ENCODE measurements around the gene DPEP1. TPM values are rescaled to one million over a fixed set of nuclear protein-coding genes. Genes with fewer than 3 reads are reported as not detected.

DPEP1 gene
- total RNA-seq, 2 donors from 2014 or later: 0.79 TPM; not detected in 1

DNA sequence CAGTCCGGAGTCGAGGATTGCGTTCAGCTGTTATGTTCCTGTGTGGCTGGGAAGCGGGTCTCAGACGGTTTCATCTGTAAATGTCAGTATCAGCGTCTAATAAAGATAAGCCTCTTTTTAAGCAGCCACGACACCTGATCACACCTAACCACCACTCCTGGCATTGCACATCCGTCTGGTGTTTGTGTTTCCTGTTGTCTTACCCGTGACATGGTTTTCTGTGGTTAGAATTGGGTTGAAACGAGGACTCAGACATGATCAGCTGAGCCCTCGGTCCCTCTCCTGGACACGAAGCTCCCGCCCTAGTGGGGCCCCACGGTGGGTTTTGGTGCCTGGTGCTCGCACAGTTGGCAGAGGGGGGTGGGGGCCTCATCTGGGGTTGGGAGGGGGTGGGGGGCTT is 19.6 kb upstream of the DPEP1 start:
- no peak for DNase-seq (ENCODE audit: low spot score)
- intact Hi-C loops (cut with DNase I): no loop called here

DNA sequence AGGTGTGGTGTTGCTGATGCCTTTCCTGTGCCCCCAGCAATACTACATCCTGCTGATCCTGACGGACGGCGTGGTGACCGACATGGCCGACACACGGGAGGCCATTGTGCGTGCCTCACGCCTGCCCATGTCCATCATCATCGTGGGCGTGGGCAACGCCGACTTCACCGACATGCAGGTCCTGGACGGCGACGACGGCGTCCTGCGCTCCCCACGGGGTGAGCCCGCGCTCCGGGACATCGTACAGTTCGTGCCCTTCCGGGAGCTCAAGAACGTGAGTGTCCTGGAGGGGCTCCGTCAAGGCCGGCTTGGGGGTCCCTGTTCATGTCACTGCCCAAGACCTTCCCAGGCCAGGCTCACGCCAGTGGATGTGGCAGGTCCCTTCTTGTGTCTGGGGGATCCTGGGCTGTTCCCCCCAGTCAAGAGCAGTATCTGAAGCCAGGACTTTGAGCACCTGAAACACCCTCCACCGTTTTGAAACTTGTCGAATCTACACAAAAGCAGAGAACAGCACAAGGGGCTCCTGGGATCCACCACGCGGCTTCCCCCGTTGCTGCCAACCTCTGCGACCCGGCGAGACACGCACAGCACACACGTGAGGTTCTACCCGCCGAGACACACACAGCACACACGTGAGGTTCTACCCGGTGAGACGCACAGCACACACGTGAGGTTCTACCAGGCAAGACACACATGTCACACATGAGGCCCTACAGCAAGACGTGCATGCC is 17.9 kb upstream of the DPEP1 start:
- no peak for DNase-seq (ENCODE audit: low spot score)
- intact Hi-C loops (cut with DNase I): no loop called here

DNA sequence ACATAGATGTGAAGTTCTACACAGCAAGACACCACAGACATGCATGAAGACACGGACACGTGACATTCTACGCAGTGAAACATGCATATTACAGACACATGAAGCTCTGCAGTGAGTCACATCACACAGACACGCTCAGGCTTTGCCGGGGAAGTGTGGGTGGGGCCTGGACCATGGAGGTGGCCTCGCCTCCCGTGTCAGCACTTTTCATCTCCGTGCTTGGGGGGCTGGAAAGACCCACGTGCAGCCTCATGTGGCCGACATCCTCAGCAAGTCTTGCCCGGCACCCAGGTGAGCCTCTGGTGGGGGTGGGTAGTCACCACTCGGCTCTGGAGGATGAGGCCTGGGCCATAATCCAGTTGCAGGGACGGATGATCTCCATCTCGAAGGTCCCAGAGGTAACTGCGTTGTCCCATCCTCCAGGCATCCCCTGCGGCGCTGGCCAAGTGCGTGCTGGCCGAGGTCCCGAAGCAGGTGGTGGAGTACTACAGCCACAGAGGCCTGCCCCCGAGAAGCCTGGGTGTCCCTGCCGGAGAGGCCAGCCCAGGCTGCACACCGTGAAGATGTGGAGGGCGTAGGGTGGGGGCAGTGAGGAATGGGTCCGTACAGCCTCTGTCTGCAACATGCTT is 17.3 kb upstream of the DPEP1 start:
- DNase-seq (ENCODE audit: low spot score): no peak
- intact Hi-C loops (cut with DNase I): no loop called here

DNA sequence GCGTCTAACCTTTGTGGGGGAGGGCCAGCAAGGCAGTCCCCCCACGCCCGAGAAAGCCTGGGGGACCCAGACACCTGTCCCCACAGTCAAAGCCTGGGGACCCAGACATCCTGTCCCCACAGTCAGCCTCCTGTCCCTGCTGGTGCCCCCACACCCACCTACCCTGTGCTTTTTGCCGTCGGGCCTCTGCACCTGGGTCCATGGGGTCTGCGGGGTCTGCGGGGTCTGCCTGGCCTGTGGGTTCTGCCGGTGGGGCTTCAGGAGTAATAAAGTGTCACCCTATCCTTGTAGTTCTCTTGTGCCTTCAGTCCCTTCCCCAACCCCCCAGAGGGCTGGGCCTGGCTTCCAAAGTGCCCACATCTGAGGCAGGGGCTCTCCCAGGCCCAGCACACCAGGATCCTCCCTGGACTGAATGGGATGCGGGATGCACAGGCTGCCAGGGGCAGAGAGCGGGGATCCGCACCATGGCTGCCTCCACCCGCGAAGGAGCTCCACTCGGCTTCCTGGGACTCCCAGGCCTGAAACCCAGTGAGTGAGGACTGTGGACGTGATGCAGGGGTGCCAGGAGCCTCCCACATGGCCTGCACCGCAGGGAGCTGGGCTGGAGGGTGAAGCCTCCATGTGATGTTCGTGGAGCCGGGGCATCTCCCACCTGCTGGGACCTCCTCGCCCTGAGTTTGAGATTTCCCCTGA is 16.3 kb upstream of the DPEP1 start:
- intact Hi-C loops (cut with DNase I): no loop called here

DNA sequence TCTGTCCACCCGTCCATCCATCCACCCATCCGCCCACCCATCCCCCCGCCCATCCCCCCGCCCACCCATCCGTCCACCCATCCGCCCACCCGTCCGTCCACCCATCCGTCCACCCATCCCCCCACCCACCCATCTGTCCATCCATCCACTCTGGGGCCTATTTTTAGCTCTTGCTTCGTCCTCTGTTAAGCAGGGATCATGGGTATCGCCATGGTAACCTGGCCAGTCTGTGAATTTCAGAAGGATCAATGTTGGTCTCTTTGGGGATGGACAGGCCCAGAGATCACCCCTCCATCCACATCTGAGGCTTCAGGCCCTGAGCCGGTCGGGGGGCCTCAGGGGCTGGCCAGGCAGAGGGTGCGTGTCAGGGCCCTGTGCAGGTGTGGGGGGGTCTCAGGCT is 15.2 kb upstream of the DPEP1 start:
- intact Hi-C loops (cut with DNase I): no loop called here
- no peak for DNase-seq (ENCODE audit: low spot score)

More for the DNA sequence above, 16.3 kb upstream of the DPEP1 start:
- DNase-seq (ENCODE audit: low spot score): no peak

DNA sequence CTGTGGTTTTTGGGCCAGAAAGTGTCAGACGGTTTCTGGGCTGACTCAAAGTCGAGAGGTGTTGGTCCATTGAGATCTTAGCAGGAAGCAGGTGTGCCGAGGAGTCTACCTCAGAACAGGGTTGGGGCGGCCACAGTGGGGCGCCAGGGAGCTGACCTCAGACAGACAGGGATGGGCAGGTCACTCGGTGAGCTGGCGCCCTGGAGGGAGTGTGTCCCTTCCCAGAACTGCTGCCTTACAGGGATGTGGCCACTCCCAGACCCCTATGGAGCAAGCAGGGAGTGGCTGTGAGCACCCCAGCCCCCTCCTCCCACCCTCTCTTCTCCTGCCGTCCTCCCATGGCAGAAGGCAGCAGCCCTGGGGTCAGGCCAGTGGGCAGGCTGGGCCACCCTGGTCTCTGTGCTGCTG is 14.0 kb upstream of the DPEP1 start:
- no peak for DNase-seq (ENCODE audit: low spot score)
- intact Hi-C loops (cut with DNase I): no loop called here

DNA sequence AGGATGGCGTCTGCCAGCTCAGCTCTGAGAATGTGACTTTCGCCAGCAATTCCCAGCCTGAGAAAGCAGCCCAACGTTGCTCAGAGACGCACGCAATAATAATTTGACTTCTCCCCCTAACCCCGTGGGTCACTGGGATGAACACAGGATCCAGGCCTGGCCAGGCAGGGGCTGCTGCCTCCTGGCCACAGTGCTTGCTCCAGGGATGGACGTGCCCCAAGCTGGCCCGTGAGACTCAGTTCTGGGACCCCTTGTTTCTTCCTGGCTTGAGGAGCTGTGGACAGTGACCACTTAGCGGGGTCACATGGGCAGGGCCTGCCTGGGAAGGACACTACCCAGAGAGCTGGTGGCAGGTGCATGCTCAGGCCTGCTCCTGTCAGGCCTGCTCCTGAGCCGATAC is 13.5 kb upstream of the DPEP1 start:
- intact Hi-C loops (cut with DNase I): loop anchor here in 1 of 2 donors (2.0 kb wide), 1 partner anchor 23 kb away; no protein-coding TSS in a partner anchor

DNA sequence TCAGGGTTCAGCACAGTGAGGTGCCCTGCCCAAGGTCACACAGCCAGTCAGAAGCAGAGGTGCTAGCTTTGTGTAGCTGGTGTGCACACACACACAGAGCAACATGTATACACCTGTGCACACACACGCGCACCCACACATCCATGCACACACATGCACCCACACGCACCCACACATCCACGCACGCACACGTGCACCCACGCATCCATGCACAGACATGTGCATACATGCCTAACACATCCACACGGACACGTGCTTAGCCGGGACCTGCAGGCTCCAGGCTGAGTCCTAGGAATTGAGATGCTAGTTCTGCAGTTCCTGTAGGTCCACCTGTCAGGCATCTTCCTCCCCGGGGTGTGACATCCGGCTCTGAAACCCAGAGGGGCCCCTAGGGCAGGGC is 13.0 kb upstream of the DPEP1 start:
- intact Hi-C loops (cut with DNase I): loop anchor here in 1 of 2 donors (2.0 kb wide), 1 partner anchor 24 kb away; no protein-coding TSS in a partner anchor
- no peak for DNase-seq (ENCODE audit: low spot score)

More for the DNA sequence above, 13.5 kb upstream of the DPEP1 start:
- no peak for DNase-seq (ENCODE audit: low spot score)

DNA sequence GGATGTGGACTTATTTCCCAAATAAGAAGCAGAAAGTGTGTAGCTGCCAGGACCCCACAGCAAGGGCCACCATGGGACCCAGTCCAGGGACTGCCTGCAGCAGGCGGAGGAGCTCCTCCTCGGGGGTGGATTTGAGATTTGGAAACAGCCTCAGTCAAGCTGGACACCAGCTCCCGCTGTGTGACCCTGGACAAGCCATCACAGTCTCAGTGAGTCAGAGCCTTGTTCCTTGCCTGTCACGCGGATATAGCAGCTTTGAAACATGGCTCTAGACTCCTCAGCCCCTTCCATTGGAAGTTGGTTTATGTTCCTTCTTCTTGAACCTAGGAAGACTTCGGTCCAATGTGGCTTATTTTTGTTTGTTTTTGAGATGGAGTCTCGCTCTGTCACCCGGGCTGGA is 12.5 kb upstream of the DPEP1 start:
- intact Hi-C loops (cut with DNase I): loop anchor here in 1 of 2 donors (2.0 kb wide), 1 partner anchor 24 kb away; no protein-coding TSS in a partner anchor
- no peak for DNase-seq (ENCODE audit: low spot score)

DNA sequence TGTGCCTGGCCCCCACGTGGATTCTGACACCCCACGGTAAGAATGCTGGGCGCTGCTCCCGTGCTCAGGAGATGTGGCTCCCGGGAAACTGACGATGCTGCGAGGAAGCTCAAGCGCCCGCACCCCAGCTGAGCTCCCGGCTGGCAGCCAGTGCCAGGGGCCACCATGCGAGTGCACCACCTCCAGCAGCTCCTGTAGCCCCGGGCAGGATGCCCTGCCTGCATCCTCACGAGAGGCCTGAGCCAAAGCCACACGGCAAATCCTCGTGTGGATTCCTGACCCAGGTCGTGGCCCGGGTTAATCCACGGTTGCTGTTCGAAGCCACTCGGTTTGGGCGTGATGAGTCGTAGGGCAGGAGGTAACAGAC is 11.6 kb upstream of the DPEP1 start:
- intact Hi-C loops (cut with DNase I): loop anchor here in 1 of 2 donors (2.0 kb wide), 1 partner anchor 25 kb away; no protein-coding TSS in a partner anchor

DNA sequence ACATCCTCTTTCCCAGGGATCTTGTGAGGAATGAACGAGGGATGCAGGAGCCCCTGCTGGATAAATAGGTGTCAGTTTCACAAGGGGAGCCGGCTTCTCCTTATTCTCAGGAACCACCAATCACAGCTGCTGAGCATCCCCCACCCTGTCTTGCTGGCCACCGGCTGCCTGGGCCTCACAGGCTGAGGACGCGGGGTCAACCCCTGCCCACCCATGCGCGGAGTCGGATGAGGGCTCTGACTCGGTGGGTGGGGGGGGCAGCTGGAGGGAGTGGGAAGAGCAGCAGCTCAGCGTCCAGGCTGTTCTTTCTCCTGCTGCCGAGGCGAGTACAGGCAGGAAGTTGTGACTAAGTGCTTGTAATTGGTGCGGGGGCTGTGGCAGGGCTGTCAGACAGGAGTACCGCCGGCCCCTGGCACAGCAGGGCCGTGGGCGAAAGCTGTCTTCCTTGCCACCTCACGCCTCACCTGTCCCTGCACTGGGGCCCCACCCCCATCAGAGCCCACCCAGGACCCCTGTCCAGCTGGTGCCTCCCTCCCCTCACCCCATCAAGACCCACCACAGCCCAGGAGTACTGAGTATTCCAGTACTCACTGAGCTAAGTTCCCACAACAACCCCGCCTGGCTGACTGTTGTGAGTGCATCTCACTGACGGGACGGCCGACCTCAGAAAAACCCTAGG is 11.0 kb upstream of the DPEP1 start:
- no peak for DNase-seq (ENCODE audit: low spot score)
- intact Hi-C loops (cut with DNase I): no loop called here

More for the DNA sequence above, 11.6 kb upstream of the DPEP1 start:
- no peak for DNase-seq (ENCODE audit: low spot score)

DNA sequence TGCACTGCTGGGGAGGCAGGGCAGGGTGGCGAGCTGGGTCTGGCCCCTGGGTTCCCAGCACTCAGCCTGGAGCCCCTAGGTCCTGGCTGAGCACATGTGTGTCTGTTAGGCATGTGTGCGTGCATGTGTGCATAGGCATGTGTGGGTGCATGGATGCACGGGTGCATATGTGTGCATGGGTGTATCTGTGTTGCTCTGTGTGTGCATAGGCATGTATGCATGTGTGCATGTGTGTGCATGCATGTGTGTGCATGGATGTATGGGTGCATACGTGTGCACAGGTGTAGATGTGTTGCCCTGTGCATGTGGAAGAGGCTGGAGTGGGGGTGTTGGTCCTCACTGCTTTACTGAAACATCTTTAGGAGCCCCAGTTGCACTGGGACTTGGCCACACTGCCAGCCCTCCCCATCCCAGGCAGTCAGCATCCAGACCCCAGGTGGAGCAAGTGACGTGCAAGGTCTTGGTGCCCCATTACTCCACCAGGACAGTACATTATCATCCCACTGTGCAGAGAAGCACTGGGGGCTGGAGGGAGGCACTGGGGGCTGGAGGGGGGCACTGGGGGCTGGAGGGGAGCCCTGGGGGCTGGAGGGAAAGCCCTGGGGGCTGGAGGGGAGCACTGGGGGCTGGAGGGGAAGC is 10.4 kb upstream of the DPEP1 start:
- intact Hi-C loops (cut with DNase I): no loop called here
- DNase-seq (ENCODE audit: low spot score): no peak

DNA sequence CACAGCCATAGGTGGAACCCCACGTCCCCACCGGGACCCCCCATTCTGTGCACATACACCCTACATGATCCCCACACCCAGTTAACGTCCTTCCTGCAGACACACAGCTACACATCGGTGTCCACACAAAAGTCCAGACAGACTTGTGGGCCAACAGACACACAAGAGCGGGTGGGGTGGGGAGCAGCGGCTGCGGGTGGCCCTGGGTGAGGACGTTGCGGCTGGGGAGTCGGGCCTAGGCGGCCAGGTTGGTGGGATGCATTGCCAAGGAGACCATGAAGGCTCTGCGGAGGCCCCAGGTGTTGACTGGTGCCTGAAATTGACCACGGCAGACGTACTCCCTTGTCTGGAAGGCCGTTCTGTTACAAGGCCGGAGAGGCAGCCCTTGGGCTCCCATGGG is 8.7 kb upstream of the DPEP1 start:
- intact Hi-C loops (cut with DNase I): no loop called here
- DNase-seq (ENCODE audit: low spot score): no peak

DNA sequence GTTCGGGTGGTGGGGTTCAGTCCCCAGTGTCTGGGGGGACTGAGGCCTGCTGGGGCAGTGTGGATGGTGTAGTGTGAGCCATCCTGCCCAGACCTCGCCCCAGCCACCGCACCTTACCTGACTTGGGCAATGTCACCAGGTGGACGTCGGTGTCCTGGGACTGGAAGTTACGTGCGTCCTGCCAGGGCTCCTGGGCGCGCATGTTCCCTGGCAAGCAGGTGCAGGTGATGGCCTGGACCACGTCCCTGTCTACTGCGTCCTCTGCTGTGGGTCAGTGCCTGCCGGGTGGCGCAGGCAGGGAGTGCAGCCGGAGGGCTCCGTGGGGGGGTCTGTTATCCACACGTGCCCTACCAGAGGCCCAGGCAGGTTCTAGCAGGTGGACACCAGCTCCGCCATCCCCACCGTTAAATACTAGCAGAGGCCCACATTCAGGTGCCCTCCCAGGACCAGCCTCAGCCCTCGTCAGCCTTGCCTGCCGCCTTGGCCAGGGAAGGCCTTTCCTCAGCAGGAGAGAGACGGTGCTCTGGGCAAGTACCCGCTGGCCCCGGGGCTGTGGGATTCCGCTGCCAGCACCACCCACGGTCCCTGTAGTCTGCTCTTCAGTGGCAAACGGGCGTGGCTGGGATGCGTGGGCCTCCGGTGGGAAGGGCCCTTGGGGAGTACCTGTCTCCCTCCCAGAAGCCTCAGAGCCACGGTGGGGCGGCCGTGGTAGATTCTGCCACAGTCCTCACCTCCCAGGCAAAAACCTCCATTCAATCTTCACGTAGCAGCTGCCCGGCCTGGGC is 8.1 kb upstream of the DPEP1 start:
- intact Hi-C loops (cut with DNase I): no loop called here
- DNase-seq (ENCODE audit: low spot score): no peak

DNA sequence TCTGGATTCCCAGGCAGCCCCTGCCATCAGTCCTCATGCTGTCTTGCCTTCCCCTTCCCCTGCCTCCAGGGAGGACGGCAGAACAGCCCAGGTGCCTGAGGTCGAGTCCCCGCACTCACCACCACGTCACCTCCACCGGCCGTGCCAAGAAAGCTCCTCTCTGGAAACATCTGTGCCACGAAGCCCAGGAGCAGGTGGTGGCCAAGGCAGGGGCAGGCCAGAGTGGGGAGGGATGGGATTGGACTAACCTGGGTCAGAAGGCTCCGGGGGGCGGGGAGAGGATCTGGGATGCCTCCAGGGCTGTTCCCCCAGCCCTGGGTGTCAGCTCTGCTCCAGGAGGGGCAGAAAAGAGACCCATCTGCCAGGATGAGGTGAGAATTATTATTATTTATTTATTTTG is 7.4 kb upstream of the DPEP1 start:
- DNase-seq (ENCODE audit: low spot score): no peak
- intact Hi-C loops (cut with DNase I): no loop called here

DNA sequence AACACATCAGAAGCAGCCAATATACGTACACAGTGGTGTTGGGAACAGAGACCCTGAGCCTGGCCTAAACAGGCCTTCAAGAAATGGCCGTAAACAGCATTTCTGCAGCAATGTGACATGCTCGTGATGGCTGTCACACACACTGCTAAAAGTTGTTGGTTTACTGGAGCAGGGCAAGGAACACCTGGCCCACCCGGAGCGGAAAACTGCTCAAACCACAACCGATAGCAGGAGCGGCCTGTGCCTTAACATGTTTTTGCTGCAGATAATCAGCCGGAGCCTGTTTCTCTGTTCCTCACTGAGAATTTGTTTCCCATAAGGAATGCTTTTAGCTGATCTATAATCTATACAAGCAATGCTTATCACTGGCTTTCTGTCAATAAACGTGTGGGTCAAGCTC is 6.0 kb upstream of the DPEP1 start:
- intact Hi-C loops (cut with DNase I): no loop called here
- DNase-seq (ENCODE audit: low spot score): no peak

DNA sequence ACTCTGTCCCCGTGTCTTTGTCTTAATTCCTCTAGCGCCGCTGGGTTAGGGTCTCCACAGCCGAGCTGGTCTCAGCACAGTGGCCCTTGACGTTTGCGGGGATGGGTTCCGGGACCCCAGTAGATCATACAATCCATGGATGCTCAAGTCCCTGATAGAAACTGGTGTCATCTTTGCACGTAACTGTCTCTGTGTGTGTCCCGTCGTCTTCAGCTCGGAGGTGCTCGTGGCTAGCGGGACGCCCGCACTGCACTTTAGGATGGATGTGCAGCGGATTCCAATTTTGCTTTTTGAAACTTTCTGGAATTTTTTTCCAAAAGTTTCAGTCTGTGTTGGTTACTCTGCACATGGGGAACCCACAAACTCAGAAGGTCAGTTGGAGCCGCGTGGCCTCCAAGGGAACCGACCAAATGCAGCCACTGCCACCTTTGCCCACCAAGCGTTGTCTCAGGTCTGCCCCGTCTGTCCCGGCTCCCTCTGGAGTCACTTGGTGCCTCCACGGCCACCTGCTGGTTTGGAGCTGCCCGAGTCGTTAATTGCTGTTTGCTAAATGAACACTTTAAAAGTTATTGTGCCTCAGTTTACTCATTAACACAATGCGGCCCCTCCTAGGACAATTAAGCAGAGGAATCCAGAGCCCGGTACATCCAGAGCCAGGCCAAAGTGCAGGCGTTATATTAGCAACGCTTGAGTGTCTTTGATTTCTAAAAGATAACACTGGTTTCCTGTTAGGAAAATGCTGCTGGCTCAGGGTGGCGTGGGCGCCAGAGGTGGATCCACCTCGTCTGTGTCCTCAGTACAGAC is 5.3 kb upstream of the DPEP1 start:
- intact Hi-C loops (cut with DNase I): no loop called here
- no peak for DNase-seq (ENCODE audit: low spot score)

DNA sequence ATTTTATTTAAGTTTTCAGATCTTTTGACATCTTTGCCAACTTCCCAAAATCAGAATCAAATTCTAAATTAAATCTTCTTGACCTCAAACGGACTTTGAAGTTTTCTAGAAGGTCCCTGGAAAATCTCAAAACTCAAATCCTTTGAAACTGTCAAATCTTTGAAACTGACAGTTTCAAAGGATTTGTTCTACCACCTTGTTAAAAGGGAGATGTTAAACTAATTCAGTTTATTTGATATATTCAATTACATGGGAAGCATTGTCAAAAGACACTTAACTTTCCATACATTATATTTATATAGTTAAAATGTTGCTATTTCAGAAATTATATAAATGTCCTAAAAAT is 3.4 kb upstream of the DPEP1 start:
- DNase-seq (ENCODE audit: low spot score): no peak
- intact Hi-C loops (cut with DNase I): no loop called here
